Activated CD4-positive, alpha-beta T cell treated with anti-CD3 and anti-CD28 coated beads for 4 hours (primary cell): Measurements from ENCODE around the gene LMO1.

Experiments
- DNase-seq, 2 donors: peaks; one replicate each; pipeline ENCODE4 v3.0.0-alpha.2; 2020

LMO1 gene

GRCh38 chr11:8242499-8243280 is 21.0 kb downstream of the LMO1 start:
- DNase-seq, result no peak

GRCh38 chr11:8242118-8242475 is 21.6 kb downstream of the LMO1 start:
- DNase-seq, result no peak

GRCh38 chr11:8241373-8242117 is 22.1 kb downstream of the LMO1 start:
- no peak for DNase-seq

GRCh38 chr11:8239536-8240228 is 24.0 kb downstream of the LMO1 start:
- DNase-seq, result no peak

- DNase-seq, result no peak
These were observed 24.6 kb downstream of the LMO1 start for GRCh38 chr11:8239040-8239439.

GRCh38 chr11:8237453-8237852 is 26.2 kb downstream of the LMO1 start:
- DNase-seq, result no peak

GRCh38 chr11:8235925-8236324 is 27.8 kb downstream of the LMO1 start:
- DNase-seq, result no peak

- DNase-seq, result no peak
These were observed 28.8 kb downstream of the LMO1 start for GRCh38 chr11:8234910-8235309.

- no peak for DNase-seq
These were observed 29.3 kb downstream of the LMO1 start for GRCh38 chr11:8234425-8234821.

- DNase-seq, result no peak
These were observed 29.8 kb downstream of the LMO1 start for GRCh38 chr11:8233691-8234424.

GRCh38 chr11:8232849-8233606 is 30.6 kb downstream of the LMO1 start:
- no peak for DNase-seq

- no peak for DNase-seq
These were observed 31.3 kb downstream of the LMO1 start for GRCh38 chr11:8232414-8232813.

- DNase-seq, result no peak
These were observed 31.7 kb downstream of the LMO1 start for GRCh38 chr11:8231979-8232378.

GRCh38 chr11:8230921-8231847 is 32.5 kb downstream of the LMO1 start:
- no peak for DNase-seq

- no peak for DNase-seq
These were observed 33.4 kb downstream of the LMO1 start for GRCh38 chr11:8230178-8230859.

GRCh38 chr11:8229299-8230177 is 34.1 kb downstream of the LMO1 start:
- no peak for DNase-seq

- DNase-seq, result no peak
These were observed 35.4 kb downstream of the LMO1 start for GRCh38 chr11:8228231-8228630.

- no peak for DNase-seq
These were observed 36.2 kb downstream of the LMO1 start for GRCh38 chr11:8227156-8228152.
